ENCODE data around the gene TLCD1.

TLCD1 gene
- 0.57 to 0.61 reads per million in 2 donors for total RNA-seq

- peak; percentile 55 for DNase-seq
Observed at GRCh38 chr17:28726226-28726626, at the start of gene TLCD1. Gene TLCD1, minus strand, starts transcription at chr17:28726233. Its CDS starts 136 bp downstream, at chr17:28726097.

- no peak for DNase-seq
Observed at GRCh38 chr17:28774206-28774605, 48.2 kb upstream of the TLCD1 start.

- no peak for DNase-seq
Observed at GRCh38 chr17:28773736-28774135, 47.7 kb upstream of the TLCD1 start.

GRCh38 chr17:28765038-28765437, 39.0 kb upstream of the TLCD1 start:
- no peak for DNase-seq

- no peak for DNase-seq
Observed at GRCh38 chr17:28763804-28764266, 37.8 kb upstream of the TLCD1 start.

GRCh38 chr17:28763137-28763799, 37.2 kb upstream of the TLCD1 start:
- no peak for DNase-seq

GRCh38 chr17:28760601-28761562, 34.8 kb upstream of the TLCD1 start:
- DNase-seq: no peak

GRCh38 chr17:28759256-28759865, 33.3 kb upstream of the TLCD1 start:
- DNase-seq: no peak

GRCh38 chr17:28758411-28759121, 32.5 kb upstream of the TLCD1 start:
- DNase-seq: no peak

- DNase-seq: no peak
Observed at GRCh38 chr17:28756049-28756804, 30.2 kb upstream of the TLCD1 start.

GRCh38 chr17:28755486-28755885, 29.5 kb upstream of the TLCD1 start:
- DNase-seq: no peak

GRCh38 chr17:28751600-28752366, 25.8 kb upstream of the TLCD1 start:
- no peak for DNase-seq

- DNase-seq: peak; percentile 35
Observed at GRCh38 chr17:28750178-28751047, 24.4 kb upstream of the TLCD1 start.

- DNase-seq: no peak
Observed at GRCh38 chr17:28749516-28750177, 23.6 kb upstream of the TLCD1 start.

- no peak for DNase-seq
Observed at GRCh38 chr17:28748852-28749515, 23.0 kb upstream of the TLCD1 start.

GRCh38 chr17:28747801-28748750, 22.0 kb upstream of the TLCD1 start:
- no peak for DNase-seq

- no peak for DNase-seq
Observed at GRCh38 chr17:28747051-28747691, 21.1 kb upstream of the TLCD1 start.
